AML-193 (cell line): ENCODE measurements around the gene PTPN3.

Experiments
- DNase-seq, 2 experiments: peaks; one replicate each; lab custom pipeline; 2025; lab: John Stamatoyannopoulos, UW

The PTPN3 gene

DNA sequence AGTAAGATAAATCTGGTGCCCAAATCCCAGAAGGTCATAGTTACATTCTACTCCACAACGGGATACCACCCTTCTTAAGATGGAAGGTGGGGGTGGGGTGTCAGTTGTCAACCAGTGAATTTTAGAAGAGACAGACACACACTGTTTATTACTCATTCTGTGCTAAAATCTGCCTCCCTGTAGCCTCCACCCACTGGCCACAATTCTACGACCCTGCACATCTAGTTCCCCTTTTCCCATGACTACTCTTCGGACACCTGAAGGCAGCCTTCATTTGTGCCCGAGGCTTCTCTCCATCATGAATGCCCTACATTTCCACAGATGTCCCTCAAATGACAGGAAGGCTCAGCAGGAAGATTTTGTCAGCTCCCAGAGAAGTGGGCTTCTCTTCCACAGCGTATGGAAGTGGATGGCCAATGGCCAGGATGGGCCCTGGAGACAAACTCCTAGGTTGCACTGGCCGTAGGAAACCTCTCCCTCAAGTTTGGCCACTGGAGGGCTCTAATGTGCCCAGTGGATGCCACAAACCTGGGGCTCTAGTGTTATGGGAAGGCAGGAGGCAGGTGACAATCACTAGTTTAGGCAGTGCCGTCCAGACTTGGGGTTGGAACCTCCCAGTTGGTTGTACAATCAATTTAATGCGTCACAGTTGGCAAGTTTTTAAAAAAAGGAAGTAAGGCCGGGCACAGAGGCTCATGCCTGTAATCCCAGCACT is 46.6 kb downstream of the PTPN3 start:
- DNase-seq, result no peak

- DNase-seq, result no peak
These were observed 47.8 kb downstream of the PTPN3 start for GRCh38 chr9:109450346-109450745.

GRCh38 chr9:109449036-109449798 is 48.9 kb downstream of the PTPN3 start:
- DNase-seq, result no peak

DNA sequence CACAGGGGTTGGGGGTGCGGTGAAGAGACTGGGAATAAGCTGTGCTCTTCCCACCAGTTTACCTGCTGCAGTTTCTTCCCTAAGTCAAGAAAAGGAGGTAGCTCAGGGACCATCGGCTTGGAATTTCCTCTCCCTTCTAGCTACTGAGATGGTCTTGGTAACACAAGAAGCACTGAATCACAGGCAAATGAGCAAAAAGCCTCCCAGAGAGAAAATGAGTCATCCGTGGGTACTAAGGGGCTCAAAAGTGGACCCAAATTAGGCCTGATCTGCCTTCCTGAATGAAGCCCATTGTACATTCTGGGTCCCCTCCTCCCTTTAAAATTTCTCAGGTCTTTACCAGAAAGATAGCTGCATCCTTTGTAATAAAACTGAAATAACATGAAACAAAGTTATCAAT is 49.9 kb downstream of the PTPN3 start:
- DNase-seq, result no peak

DNA sequence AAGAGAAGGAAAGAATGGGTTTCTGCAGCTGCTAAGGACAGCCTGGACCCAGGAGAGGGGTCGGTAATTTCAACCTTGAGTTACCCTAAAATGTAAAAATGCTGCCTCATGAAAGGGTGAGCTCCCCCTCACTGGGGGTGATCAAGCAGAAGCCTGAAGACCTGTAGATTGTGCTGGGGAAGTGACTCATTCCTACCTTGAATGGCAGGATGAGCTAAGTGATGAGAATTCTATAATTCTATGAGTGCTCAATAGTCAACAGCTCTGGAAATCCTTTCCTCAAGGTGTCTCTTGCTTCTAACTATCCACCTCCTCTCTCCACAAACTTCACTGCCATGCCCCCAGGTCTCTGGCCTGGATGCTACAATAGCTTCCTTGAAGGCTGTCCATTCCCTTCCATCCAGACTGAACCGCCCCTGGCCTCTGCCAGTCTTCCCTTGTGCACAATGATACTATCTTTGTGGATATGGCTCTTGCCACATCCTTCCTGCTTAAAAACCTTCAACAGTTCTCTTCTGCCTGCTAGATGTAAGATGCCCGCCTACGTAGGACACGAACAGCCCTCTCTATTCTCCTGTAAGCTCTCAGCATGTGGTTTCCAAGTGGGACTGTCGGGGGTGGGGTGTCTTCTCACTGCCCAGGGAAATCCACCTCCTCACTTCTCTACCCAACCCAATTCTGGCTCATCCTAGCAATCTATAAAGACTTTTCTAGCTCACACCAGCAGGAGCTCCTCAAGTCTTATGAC is 50.6 kb downstream of the PTPN3 start:
- DNase-seq, result no peak

DNA sequence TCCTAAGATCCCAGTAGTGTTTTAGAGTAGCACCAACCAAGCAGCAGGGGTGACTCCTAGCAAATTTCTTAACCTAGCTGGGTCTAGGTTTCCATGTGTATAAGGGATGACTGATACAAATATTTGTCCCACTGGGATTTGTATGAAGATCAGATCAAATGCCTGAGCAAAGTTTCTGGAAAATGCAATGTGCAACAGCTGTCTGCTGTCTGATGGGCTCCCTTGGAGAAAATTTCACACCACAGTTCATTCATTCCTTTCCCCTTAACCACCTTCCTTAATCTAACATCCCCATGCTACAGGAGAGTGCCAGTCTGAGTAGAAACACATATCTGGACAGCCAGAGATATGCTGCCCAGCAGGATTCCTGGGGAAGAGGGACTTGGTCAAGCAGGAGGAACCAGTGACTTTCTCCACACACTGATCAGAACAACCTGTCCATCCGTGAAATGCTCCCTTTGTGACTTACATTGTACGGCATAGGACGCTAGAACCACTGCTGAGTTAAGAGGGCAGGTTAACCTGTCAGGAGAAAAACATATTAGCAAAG is 53.3 kb downstream of the PTPN3 start:
- DNase-seq, result no peak

- DNase-seq, result no peak
These were observed 55.4 kb downstream of the PTPN3 start for GRCh38 chr9:109442716-109443115.

GRCh38 chr9:109441296-109441695 is 56.8 kb downstream of the PTPN3 start:
- no peak for DNase-seq

GRCh38 chr9:109440797-109441287 is 57.3 kb downstream of the PTPN3 start:
- DNase-seq, result peak; percentile 56 to 60

GRCh38 chr9:109440117-109440515 is 58.0 kb downstream of the PTPN3 start:
- DNase-seq, result no peak

DNA sequence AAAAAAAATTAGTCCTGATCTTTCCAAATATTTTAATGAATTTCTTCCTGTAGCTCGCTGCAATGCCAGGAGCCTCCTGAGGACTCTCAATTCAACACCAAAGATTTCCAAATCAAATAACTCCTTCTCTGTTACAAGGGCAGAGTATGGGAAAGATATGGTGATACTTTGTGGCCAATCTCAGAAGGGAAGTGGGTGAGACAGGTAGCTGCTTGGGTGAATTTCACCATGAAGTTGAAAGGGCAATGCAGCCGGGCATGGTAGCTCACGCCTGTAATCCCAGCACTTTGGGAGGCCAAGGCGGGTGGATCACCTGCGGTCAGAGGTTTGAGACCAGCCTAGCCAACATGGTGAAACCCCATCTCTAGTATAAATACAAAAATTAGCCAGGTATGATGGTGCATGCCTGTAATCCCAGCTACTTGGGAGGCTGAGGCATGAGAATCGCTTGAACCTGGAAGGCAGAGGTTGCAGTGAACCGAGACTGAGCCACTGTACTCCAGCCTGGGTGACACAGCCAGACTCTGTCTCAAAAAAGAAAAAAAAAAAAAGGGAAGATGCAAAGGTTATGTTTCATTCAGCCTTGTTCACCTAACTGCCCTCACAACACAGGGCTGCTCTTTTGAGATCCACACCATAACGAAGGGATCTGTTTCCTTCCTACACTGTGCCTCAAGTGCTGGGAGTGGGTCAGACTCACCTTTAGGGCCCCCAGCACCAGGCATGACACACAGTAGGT is 58.6 kb downstream of the PTPN3 start:
- no peak for DNase-seq

DNA sequence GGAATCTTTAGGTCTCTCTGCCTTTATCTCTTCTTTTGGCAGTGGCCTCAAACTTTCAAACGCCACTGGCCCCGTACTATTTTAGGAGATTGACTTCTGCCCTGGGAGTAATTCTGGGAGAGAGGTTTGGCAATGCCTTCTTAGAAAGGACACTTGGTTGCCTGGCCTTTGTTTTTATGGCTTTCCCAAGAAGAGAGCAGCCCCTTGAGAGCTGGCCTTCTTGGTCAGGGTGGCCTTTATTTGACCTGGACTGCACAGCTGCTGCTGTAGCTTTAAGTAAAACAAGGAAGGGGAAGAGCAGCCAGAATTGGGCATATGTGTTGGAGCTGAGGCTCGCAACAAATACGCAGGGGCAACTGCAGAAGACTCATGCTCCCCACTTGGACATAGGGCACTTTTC is 60.8 kb downstream of the PTPN3 start:
- DNase-seq, result no peak

GRCh38 chr9:109436071-109436470 is 62.0 kb downstream of the PTPN3 start:
- no peak for DNase-seq

DNA sequence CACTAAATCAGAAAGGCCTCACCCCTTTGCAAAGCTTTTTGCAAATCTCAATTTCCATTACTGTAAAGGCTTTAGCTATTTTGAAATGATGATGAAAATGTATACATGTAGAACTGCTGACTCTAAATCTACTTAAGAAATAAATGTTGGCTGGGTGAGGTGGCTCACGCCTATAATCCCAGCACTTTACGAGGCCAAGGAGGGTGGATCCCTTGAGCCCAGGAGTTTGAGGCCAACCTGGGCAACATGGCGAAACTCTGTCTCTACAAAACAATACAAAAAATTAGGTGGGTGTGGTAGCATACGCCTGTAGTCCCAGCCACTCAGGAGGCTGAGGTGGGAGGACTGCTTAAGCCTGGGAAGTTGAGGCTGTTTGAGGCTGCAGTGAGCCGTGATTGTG is 64.6 kb downstream of the PTPN3 start:
- DNase-seq, result no peak

DNA sequence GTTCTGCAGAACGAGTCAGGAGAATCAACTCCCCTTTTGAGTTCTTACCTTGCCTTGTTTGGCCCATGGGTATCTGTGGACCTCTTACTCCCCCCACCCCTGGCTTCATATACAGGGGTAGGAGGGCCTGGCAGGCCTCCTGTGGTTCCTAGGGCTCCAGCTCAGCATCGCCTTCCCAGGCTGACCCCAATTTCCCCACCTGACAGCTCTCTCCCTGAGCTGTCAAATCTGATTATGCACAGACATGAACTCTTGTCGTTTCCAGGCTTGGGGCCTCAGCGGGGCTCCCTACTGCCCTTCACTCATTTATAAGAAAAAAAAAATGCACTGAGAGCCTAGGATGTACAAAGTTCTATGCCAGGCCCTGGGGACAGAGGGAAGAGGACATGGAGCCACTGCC is 67.9 kb downstream of the PTPN3 start:
- DNase-seq, result no peak

DNA sequence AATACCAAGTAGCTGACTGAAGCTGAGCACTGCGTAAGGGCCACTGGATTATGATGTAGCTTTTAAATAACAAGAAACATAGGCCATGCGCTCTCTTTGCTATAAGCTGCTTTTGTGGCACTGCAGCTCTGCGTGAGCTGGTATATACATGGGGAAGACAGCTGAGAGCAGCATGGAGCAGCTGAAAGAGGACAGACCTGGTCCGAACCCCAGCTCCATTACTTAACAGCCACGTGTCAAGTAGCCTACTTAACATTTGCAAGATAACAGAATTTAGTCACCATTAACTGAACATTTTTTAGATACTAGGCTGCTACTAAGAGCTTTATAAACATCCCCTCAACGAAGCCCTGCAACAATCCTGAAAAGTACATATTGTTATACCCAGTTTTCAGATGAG is 69.3 kb downstream of the PTPN3 start:
- DNase-seq, result no peak

GRCh38 chr9:109427886-109428285 is 70.2 kb downstream of the PTPN3 start:
- DNase-seq, result no peak

DNA sequence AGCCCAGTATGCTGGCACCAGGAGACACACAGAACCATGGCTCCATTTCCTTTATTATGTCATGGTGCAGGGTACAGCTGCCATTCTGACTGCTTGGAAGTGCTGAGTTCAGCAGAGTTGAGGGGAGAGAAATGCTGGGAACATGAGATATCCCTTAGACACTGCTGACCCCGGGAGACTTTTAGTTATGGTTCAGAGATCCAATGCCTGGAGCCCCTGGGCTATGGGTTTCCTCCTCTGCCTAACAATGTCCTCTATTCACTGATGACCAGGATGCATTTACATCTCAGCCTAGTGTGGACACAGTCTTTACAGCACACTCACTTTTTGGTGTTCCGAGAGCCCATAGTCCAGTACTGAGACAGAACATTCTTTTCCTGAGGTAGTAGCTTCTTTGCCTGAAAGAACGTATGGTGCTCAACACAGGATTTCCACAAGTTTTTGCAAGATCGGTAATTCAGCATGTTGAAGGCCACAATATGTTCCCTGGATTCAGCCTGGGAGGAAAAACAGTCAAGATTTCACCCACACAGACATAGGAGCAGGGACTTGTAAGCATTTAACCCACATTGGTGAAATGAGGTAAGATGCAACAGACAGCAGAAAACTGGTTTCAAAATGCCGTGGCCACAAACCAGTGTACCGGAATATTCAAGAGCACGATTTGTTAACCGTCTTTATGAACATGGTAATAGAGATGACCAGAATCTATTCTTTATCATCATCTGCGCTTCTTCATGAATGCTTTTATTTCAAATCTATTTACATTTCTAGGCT is 71.3 kb downstream of the PTPN3 start:
- DNase-seq, result no peak

DNA sequence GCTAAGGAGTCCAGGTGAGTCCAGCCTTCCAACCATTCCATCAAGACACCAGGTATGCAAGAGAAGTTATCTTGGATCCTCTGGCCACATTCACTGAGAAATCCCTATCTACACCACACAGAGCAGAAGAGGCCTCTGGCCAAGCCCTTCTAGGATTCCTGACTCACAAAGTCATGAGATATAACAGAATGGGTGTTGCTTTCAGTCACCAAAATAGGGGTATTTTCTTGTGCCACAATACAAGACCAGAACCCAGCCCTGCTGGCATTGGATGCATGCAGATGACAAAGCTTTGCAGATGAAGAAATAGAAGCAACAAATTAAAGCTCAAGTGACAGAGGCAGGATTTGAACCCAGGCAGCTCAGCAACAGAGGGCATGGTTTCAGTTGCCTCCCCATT is 73.5 kb downstream of the PTPN3 start:
- no peak for DNase-seq

DNA sequence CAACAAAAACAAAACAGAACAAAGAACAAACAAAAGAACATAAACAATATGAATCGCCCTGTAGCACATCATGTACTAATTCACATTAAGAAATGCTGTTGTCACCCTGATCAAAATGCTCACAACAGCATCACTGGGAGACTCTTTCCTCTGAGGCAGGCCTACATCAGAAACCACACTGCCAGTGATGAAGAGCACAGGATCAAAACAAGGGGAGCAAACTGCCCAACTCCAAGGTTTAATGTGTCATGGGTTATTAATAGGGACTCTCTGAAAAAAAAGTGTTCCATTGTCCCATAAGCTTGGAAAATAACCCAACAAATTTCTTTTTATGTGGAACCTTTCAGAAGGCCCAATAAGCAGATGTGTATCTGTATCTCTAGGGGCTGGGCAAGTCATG is 74.2 kb downstream of the PTPN3 start:
- no peak for DNase-seq

DNA sequence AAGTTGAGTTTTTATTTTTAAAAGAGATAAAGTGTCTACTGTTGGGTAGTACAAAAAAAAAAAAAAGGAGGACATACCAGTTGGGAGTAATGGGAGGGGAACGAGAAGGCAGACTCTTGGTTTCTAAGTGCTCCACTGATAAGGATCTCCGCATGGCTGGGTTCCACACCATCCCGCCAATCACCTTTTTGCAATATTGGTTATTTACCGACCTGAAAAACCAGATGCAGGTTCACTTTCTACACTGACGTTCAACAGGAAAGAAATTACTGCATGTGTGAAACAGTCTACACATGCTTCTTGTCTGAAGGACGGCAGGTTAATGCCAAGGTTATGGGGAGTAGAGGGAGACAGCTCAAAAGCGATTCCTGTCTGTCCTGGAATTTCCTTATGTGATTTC is 75.5 kb downstream of the PTPN3 start:
- DNase-seq, result no peak
